ENCODE data around the gene PRRT2.

The PRRT2 gene

GRCh38 chr16:29809031-29809747 lies 2.8 kb upstream of the PRRT2 start:
- H3K4me3 ChIP-seq (ENCODE audit: low read depth, low read length): peak overlapping the region; percentile 57
- in situ Hi-C loops (cut with HindIII; ENCODE audit: low sequenced_read_pairs): no loop called here
- DNase-seq (ENCODE audit: low read depth): no peak
- no peak for TF ChIP-seq CTCF (IDR thresholded peaks at IDR 0.05; ENCODE audit: low read depth, low read length, missing control alignments)

- no peak for TF ChIP-seq CTCF (IDR thresholded peaks at IDR 0.05; ENCODE audit: low read depth, low read length, missing control alignments)
- no peak for DNase-seq (ENCODE audit: low read depth)
- peak overlapping the region; percentile 12 for H3K4me3 ChIP-seq (ENCODE audit: low read depth, low read length)
- in situ Hi-C loops (cut with HindIII; ENCODE audit: low sequenced_read_pairs): no loop called here
These were observed 1.9 kb upstream of the PRRT2 start for GRCh38 chr16:29809850-29810698.

GRCh38 chr16:29810699-29811169 lies 1.3 kb upstream of the PRRT2 start:
- in situ Hi-C loops (cut with HindIII; ENCODE audit: low sequenced_read_pairs): no loop called here
- H3K4me3 ChIP-seq (ENCODE audit: low read depth, low read length): no peak overlapping the region
- no peak for DNase-seq (ENCODE audit: low read depth)
- no peak for TF ChIP-seq CTCF (IDR thresholded peaks at IDR 0.05; ENCODE audit: low read depth, low read length, missing control alignments)

- peak overlapping the region; percentile 62 for H3K4me3 ChIP-seq (ENCODE audit: low read depth, low read length)
- in situ Hi-C loops (cut with HindIII; ENCODE audit: low sequenced_read_pairs): no loop called here
- TF ChIP-seq CTCF (IDR thresholded peaks at IDR 0.05; ENCODE audit: low read depth, low read length, missing control alignments): no peak
- DNase-seq (ENCODE audit: low read depth): peak; percentile 93
These were observed 660 bp upstream of the PRRT2 start for GRCh38 chr16:29811170-29811895.

GRCh38 chr16:29812754-29813643 lies 1.0 kb downstream of the PRRT2 start:
- in situ Hi-C loops (cut with HindIII; ENCODE audit: low sequenced_read_pairs): no loop called here
- peak overlapping the region; percentile 62 for H3K4me3 ChIP-seq (ENCODE audit: low read depth, low read length)
- TF ChIP-seq CTCF (IDR thresholded peaks at IDR 0.05; ENCODE audit: low read depth, low read length, missing control alignments): no peak

More at GRCh38 chr16:29812754-29813643, 1.0 kb downstream of the PRRT2 start:
- no peak for DNase-seq (ENCODE audit: low read depth)
